ENCODE measurements around the gene MAP3K5. TPM values are rescaled to one million over a fixed set of nuclear protein-coding genes. Genes with fewer than 3 reads are reported as not detected.

MAP3K5 gene
- total RNA-seq, 1 donor from 2014 or later = 24.4 TPM

- no peak for DNase-seq
- Mint-ChIP-seq H3K27ac (no peak overlapping the region), H3K4me1 (no peaks in the 10 kb centered on the region), H3K9me3 (peaks cover 6% of the 10 kb centered on the region), H3K36me3 (ENCODE audit: low read depth) (peaks cover 42% of the 10 kb centered on the region), H3K4me3 (no peak overlapping the region), H3K27me3 (no peaks in the 10 kb centered on the region)
- ChIA-PET CTCF (no interaction called here), POLR2A (no interaction called here)
- ATAC-seq (ENCODE audit: low read depth) = no peak
- intact Hi-C loops (cut with micrococcal nuclease) = no loop called here
- no peak for TF ChIP-seq CTCF (IDR thresholded peaks at IDR 0.05)
These were observed 120.1 kb downstream of the MAP3K5 start for GRCh38 chr6:136672144-136672543.

DNA sequence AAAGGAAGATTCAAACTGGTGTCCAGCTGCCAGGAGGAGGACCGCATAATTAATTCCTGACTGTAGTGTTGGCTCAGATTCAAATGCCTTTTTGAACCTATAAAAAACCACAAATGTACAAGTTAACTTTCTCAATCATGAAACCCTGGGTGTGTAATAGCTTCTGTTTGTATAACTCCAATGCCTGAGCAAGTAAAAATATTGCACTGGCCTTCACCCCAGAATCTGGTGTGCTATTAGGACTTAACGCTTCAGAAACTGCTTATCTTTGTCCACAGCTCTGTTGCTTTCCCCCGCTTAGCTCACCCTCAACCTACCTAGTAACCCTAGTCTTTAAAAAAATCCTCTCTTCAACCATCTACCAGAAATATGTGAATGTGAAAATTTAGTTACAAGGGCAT lies 123.0 kb downstream of the MAP3K5 start:
- intact Hi-C loops (cut with micrococcal nuclease) = no loop called here
- DNase-seq (no peak), ATAC-seq (ENCODE audit: low read depth) (no peak)
- no peaks in the 10 kb centered on the region for H3K27me3 Mint-ChIP-seq
- H3K4me1 Mint-ChIP-seq = no peaks in the 10 kb centered on the region
- H3K27ac Mint-ChIP-seq = no peak overlapping the region
- TF ChIP-seq CTCF (IDR thresholded peaks at IDR 0.05) = no peak
- ChIA-PET CTCF (no interaction called here), POLR2A (interaction anchor here (0.5 kb wide), 1 partner anchor 92 kb away, joined by 6 read pairs; no protein-coding TSS in a partner anchor)
- H3K4me3 Mint-ChIP-seq = no peak overlapping the region
- peaks cover 42% of the 10 kb centered on the region for H3K36me3 Mint-ChIP-seq (ENCODE audit: low read depth)
- peaks cover 6% of the 10 kb centered on the region for H3K9me3 Mint-ChIP-seq

DNA sequence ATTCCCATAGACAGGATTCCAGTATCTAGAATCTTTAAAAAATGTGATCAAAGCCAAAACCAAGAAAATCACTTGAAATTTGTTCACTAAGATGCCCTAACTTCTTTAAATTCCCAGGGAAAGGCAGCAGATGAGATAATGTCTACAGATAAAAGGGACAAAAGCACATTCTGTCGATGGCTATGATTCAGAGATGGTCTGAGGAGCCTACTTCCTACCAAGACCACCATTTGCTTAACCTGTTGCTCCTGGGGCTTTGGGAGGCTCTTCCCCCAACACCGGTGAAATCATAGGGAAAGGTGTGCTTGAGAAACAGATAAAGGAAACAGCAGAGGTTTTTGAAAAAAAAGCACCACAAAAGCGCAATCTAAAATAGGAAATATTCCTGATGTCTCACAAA lies 123.7 kb downstream of the MAP3K5 start:
- POLR2A ChIA-PET = no interaction called here
- ATAC-seq (ENCODE audit: low read depth) = no peak
- no peak overlapping the region for H3K27ac Mint-ChIP-seq
- intact Hi-C loops (cut with micrococcal nuclease) = no loop called here
- DNase-seq = no peak
- TF ChIP-seq CTCF (IDR thresholded peaks at IDR 0.05) = no peak
- CTCF ChIA-PET = interaction anchor here (1.1 to 1.8 kb wide), 3 partner anchors 24 to 124 kb away, joined by 3 to 7 read pairs (median 5); partner anchors contain the start of gene MAP3K5
- peaks cover 4% of the 10 kb centered on the region for H3K9me3 Mint-ChIP-seq
- no peaks in the 10 kb centered on the region for H3K4me1 Mint-ChIP-seq
- peaks cover 41% of the 10 kb centered on the region for H3K36me3 Mint-ChIP-seq (ENCODE audit: low read depth)
- H3K27me3 Mint-ChIP-seq = no peaks in the 10 kb centered on the region
- H3K4me3 Mint-ChIP-seq = no peak overlapping the region

DNA sequence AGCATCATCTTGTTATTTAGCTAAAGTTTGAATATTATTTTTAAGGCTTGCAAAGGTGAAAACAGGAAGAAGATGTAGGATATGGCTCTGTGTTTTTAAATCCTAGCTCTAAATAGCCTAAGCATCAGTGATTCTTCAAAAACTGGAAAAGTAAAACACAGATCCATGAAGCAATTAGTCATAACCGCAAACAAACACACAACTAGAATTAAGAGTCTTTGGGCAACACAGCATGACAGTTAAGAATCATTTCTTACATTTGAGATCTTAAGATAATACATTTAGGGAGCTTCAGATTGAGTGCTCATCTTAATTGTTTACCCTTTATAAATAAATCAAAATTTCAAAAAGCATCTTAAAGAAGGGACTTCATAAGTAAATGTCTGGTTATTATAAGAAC lies 126.2 kb downstream of the MAP3K5 start:
- Mint-ChIP-seq H3K27ac (no peak overlapping the region), H3K4me3 (no peak overlapping the region), H3K27me3 (no peaks in the 10 kb centered on the region), H3K4me1 (no peaks in the 10 kb centered on the region), H3K36me3 (ENCODE audit: low read depth) (peaks cover 30% of the 10 kb centered on the region), H3K9me3 (no peaks in the 10 kb centered on the region)
- DNase-seq = no peak
- no peak for ATAC-seq (ENCODE audit: low read depth)
- ChIA-PET POLR2A (no interaction called here), CTCF (interaction anchor here (2.8 kb wide), 1 partner anchor 126 kb away, joined by 12 read pairs; the partner anchor contains the start of gene MAP3K5)
- TF ChIP-seq CTCF (IDR thresholded peaks at IDR 0.05) = no peak
- intact Hi-C loops (cut with micrococcal nuclease) = loop anchor here (2.0 kb wide), 2 partner anchors 13 to 17 kb away; no protein-coding TSS in a partner anchor

- CTCF ChIA-PET = no interaction called here
- Mint-ChIP-seq H3K36me3 (ENCODE audit: low read depth) (peaks cover 32% of the 10 kb centered on the region), H3K27me3 (no peaks in the 10 kb centered on the region), H3K27ac (no peak overlapping the region), H3K4me1 (no peaks in the 10 kb centered on the region), H3K9me3 (no peaks in the 10 kb centered on the region), H3K4me3 (no peak overlapping the region)
- DNase-seq (no peak), ATAC-seq (ENCODE audit: low read depth) (no peak)
- no peak for TF ChIP-seq CTCF (IDR thresholded peaks at IDR 0.05)
- intact Hi-C loops (cut with micrococcal nuclease) = no loop called here
- POLR2A ChIA-PET = no interaction called here
These were observed 129.7 kb downstream of the MAP3K5 start for GRCh38 chr6:136662347-136663237.
